SIG-M5 (cell line): Measurements from ENCODE around the gene SPRR2D.
"Not testable (repeated sequence)": the region's sequence is repeated elsewhere in the genome, so short reads cannot be mapped to it uniquely, and the experiment has no call there.

Source experiments
- DNase-seq: peaks from one replicate; lab custom pipeline; 2025; lab: John Stamatoyannopoulos, UW

The SPRR2D gene

GRCh38 chr1:153040950-153041631 is at the start of gene SPRR2D:
TSS of gene SPRR2D (minus strand) at chr1:153041120. CDS start at chr1:153040346, 774 bp downstream.
- DNase-seq, result no peak

- no peak for DNase-seq
Observed at GRCh38 chr1:153087652-153088051, 46.7 kb upstream of the SPRR2D start.

GRCh38 chr1:153081736-153082135 is 40.8 kb upstream of the SPRR2D start:
- no peak for DNase-seq

GRCh38 chr1:153072806-153073726 is 32.1 kb upstream of the SPRR2D start:
- DNase-seq, result no peak

- DNase-seq, result no peak
Observed at GRCh38 chr1:153071511-153071910, 30.6 kb upstream of the SPRR2D start, which contains the start of gene SPRR2B. TSS of gene SPRR2B (minus strand) at chr1:153071611. CDS start at chr1:153070839, 772 bp downstream.

GRCh38 chr1:153070243-153070642 is 29.3 kb upstream of the SPRR2D start:
- DNase-seq, result no peak

GRCh38 chr1:153058826-153059784 is 18.2 kb upstream of the SPRR2D start:
- DNase-seq, result no peak

- DNase-seq, result no peak
Observed at GRCh38 chr1:153058154-153058553, 17.2 kb upstream of the SPRR2D start.

GRCh38 chr1:153057375-153057774 is 16.5 kb upstream of the SPRR2D start, which contains the start of gene SPRR2A:
TSS of gene SPRR2A (minus strand) at chr1:153057512. CDS start at chr1:153056735, 777 bp downstream.
- no peak for DNase-seq

- not testable (repeated sequence) for DNase-seq
Observed at GRCh38 chr1:153056111-153056510, 15.2 kb upstream of the SPRR2D start.

- no peak for DNase-seq
Observed at GRCh38 chr1:153049211-153049610, 8.3 kb upstream of the SPRR2D start.

- no peak for DNase-seq
Observed at GRCh38 chr1:153035211-153035610, 5.7 kb downstream of the SPRR2D start.

- DNase-seq, result no peak
Observed at GRCh38 chr1:153032677-153033308, 8.1 kb downstream of the SPRR2D start.

- no peak for DNase-seq
Observed at GRCh38 chr1:153032073-153032472, 8.8 kb downstream of the SPRR2D start.

- DNase-seq, result no peak
Observed at GRCh38 chr1:153030895-153031294, 10.0 kb downstream of the SPRR2D start, which contains the start of gene SPRR1B. TSS of gene SPRR1B (plus strand) at chr1:153031203. CDS start at chr1:153032346, 1,143 bp downstream.

GRCh38 chr1:153028766-153029165 is 12.2 kb downstream of the SPRR2D start:
- no peak for DNase-seq

GRCh38 chr1:153025797-153026196 is 15.1 kb downstream of the SPRR2D start:
- no peak for DNase-seq

GRCh38 chr1:153024413-153024812 is 16.5 kb downstream of the SPRR2D start:
- DNase-seq, result no peak

GRCh38 chr1:153023109-153023508 is 17.8 kb downstream of the SPRR2D start:
- DNase-seq, result no peak

- DNase-seq, result not testable (repeated sequence)
Observed at GRCh38 chr1:153022340-153022739, 18.6 kb downstream of the SPRR2D start.

- not testable (repeated sequence) for DNase-seq
Observed at GRCh38 chr1:153021829-153022228, 19.1 kb downstream of the SPRR2D start.
